HG02973 (cell line): ENCODE results near the gene TMEM151B.
"Not testable (repeated sequence)": the region's sequence is repeated elsewhere in the genome, so short reads cannot be mapped to it uniquely, and the experiment has no call there.

ENCODE experiments used
- ATAC-seq: cut with Tn5 transposase; IDR thresholded peaks from one replicate; pipeline ENCODE4 v1.9.1; 2021; ENCODE audit warnings: moderate library complexity; ENCODE audit not compliant: unreplicated experiment

TMEM151B gene

GRCh38 chr6:44301782-44302564 lies 31.7 kb downstream of the TMEM151B start:
- ATAC-seq, result no peak

GRCh38 chr6:44302856-44303255 lies 32.6 kb downstream of the TMEM151B start:
- ATAC-seq, result no peak

- ATAC-seq, result no peak
Measured at GRCh38 chr6:44303842-44304241, 33.6 kb downstream of the TMEM151B start.

- no peak for ATAC-seq
Measured at GRCh38 chr6:44304282-44305199, 34.3 kb downstream of the TMEM151B start.

- ATAC-seq, result no peak
Measured at GRCh38 chr6:44305200-44305725, 35.0 kb downstream of the TMEM151B start.

GRCh38 chr6:44306710-44307109 lies 36.5 kb downstream of the TMEM151B start:
- ATAC-seq, result no peak

- no peak for ATAC-seq
Measured at GRCh38 chr6:44307217-44307616, 37.0 kb downstream of the TMEM151B start.

GRCh38 chr6:44309092-44309491 lies 38.8 kb downstream of the TMEM151B start:
- ATAC-seq, result no peak

- no peak for ATAC-seq
Measured at GRCh38 chr6:44309631-44310030, 39.4 kb downstream of the TMEM151B start.

- ATAC-seq, result no peak
Measured at GRCh38 chr6:44310241-44310640, 40.0 kb downstream of the TMEM151B start.

- ATAC-seq, result no peak
Measured at GRCh38 chr6:44311304-44311703, 41.1 kb downstream of the TMEM151B start.

GRCh38 chr6:44311767-44312166 lies 41.5 kb downstream of the TMEM151B start:
- no peak for ATAC-seq

- peak; percentile 90 for ATAC-seq
Measured at GRCh38 chr6:44312901-44313788, 42.9 kb downstream of the TMEM151B start, which contains the start of gene AARS2. Gene AARS2 (minus strand): TSS chr6:44313347. CDS start chr6:44313323, 24 bp downstream.

GRCh38 chr6:44314657-44315056 lies 44.4 kb downstream of the TMEM151B start:
- not testable (repeated sequence) for ATAC-seq

- ATAC-seq, result no peak
Measured at GRCh38 chr6:44315516-44315915, 45.3 kb downstream of the TMEM151B start.

GRCh38 chr6:44315951-44316350 lies 45.7 kb downstream of the TMEM151B start:
- no peak for ATAC-seq

- no peak for ATAC-seq
Measured at GRCh38 chr6:44316481-44316880, 46.2 kb downstream of the TMEM151B start.

- not testable (repeated sequence) for ATAC-seq
Measured at GRCh38 chr6:44317136-44317631, 46.9 kb downstream of the TMEM151B start.

- no peak for ATAC-seq
Measured at GRCh38 chr6:44321210-44321609, 51.0 kb downstream of the TMEM151B start.

- no peak for ATAC-seq
Measured at GRCh38 chr6:44327096-44327495, 56.8 kb downstream of the TMEM151B start.
